GM12878 (cell line): Measurements from ENCODE around the gene ARMC8.

Experiments used
- EP300 ChIP-seq, 2 experiments: fragments of 150-350 bp in 1 of 2; IDR thresholded peaks; 2 replicates each; pipeline ENCODE4 v1.6.1; 2011 to 2012; ENCODE audit warnings: low read depth in 2 of 2, low read length in 2 of 2, borderline replicate concordance in 1 of 2, improper control_type of control experiment in 1 of 2, inconsistent platforms in 1 of 2; ENCODE audit not compliant: control insufficient read depth in 1 of 2
- RAD21 ChIP-seq: IDR thresholded peaks from 2 replicates; pipeline ENCODE4 v1.6.1; 2011; ENCODE audit warnings: mild to moderate bottlenecking, low read depth, low read length, moderate library complexity; ENCODE audit not compliant: insufficient read depth
- RCOR1 ChIP-seq: conservative IDR thresholded peaks from 2 replicates; pipeline ENCODE4 v1.6.1; 2012; ENCODE audit warnings: low read depth, low read length, improper control_type of control experiment
- SREBF2 ChIP-seq: IDR thresholded peaks from 2 replicates; pipeline ENCODE4 v1.6.1; 2012; ENCODE audit warnings: mild to moderate bottlenecking, low read length
- YY1 ChIP-seq: IDR thresholded peaks from 2 replicates; pipeline ENCODE4 v1.6.1; 2011; ENCODE audit warnings: low read depth, mild to moderate bottlenecking, low read length
- TF ChIP-seq, protein P1 (sequence below), 3 experiments: IDR thresholded peaks in 2 of 3; conservative IDR thresholded peaks in 1 of 3; 2 replicates each; pipeline ENCODE4 v1.5.1; 2011; ENCODE audit warnings: low read depth in 3 of 3, low read length in 3 of 3, mild to moderate bottlenecking in 3 of 3, control low read depth in 2 of 3, moderate library complexity in 2 of 3, inconsistent platforms in 1 of 3, mixed read lengths in 1 of 3; ENCODE audit not compliant: control insufficient read depth in 2 of 3, insufficient read depth in 1 of 3; ENCODE audit errors: extremely low read depth in 1 of 3
- TF ChIP-seq, protein P2 (sequence below): fragments of 450-650 bp; conservative IDR thresholded peaks from 2 replicates; pipeline ENCODE4 v1.6.1; 2017; ENCODE audit warnings: mild to moderate bottlenecking, moderate library complexity
- TF ChIP-seq, protein P3 (sequence below): fragments of 450-650 bp; IDR thresholded peaks from 2 replicates; pipeline ENCODE4 v1.6.1; 2014; ENCODE audit warnings: mild to moderate bottlenecking

GRCh38 chr3:138260611-138261010, 73.5 kb downstream of the ARMC8 start:
- no peak for TF ChIP-seq YY1
- TF ChIP-seq, protein P1, sequence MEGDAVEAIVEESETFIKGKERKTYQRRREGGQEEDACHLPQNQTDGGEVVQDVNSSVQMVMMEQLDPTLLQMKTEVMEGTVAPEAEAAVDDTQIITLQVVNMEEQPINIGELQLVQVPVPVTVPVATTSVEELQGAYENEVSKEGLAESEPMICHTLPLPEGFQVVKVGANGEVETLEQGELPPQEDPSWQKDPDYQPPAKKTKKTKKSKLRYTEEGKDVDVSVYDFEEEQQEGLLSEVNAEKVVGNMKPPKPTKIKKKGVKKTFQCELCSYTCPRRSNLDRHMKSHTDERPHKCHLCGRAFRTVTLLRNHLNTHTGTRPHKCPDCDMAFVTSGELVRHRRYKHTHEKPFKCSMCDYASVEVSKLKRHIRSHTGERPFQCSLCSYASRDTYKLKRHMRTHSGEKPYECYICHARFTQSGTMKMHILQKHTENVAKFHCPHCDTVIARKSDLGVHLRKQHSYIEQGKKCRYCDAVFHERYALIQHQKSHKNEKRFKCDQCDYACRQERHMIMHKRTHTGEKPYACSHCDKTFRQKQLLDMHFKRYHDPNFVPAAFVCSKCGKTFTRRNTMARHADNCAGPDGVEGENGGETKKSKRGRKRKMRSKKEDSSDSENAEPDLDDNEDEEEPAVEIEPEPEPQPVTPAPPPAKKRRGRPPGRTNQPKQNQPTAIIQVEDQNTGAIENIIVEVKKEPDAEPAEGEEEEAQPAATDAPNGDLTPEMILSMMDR (IDR thresholded peaks at IDR 0.05 in 2 of 3, conservative IDR thresholded peaks at IDR 0.05 in 1 of 3; ENCODE audit: control insufficient read depth in 2 of 3, extremely low read depth in 1 of 3, insufficient read depth in 1 of 3, low read depth in 3 of 3, low read length in 3 of 3) = no peak
- no peak for TF ChIP-seq RCOR1
- TF ChIP-seq, protein P2, sequence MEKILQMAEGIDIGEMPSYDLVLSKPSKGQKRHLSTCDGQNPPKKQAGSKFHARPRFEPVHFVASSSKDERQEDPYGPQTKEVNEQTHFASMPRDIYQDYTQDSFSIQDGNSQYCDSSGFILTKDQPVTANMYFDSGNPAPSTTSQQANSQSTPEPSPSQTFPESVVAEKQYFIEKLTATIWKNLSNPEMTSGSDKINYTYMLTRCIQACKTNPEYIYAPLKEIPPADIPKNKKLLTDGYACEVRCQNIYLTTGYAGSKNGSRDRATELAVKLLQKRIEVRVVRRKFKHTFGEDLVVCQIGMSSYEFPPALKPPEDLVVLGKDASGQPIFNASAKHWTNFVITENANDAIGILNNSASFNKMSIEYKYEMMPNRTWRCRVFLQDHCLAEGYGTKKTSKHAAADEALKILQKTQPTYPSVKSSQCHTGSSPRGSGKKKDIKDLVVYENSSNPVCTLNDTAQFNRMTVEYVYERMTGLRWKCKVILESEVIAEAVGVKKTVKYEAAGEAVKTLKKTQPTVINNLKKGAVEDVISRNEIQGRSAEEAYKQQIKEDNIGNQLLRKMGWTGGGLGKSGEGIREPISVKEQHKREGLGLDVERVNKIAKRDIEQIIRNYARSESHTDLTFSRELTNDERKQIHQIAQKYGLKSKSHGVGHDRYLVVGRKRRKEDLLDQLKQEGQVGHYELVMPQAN = no peak
- TF ChIP-seq RAD21 = no peak
- TF ChIP-seq, protein P3, sequence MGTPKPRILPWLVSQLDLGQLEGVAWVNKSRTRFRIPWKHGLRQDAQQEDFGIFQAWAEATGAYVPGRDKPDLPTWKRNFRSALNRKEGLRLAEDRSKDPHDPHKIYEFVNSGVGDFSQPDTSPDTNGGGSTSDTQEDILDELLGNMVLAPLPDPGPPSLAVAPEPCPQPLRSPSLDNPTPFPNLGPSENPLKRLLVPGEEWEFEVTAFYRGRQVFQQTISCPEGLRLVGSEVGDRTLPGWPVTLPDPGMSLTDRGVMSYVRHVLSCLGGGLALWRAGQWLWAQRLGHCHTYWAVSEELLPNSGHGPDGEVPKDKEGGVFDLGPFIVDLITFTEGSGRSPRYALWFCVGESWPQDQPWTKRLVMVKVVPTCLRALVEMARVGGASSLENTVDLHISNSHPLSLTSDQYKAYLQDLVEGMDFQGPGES = no peak
- TF ChIP-seq SREBF2 = no peak
- TF ChIP-seq EP300 (IDR thresholded peaks at IDR 0.05; ENCODE audit: borderline replicate concordance in 1 of 2, control insufficient read depth in 1 of 2, low read depth in 2 of 2, low read length in 2 of 2) = no peak
